ENCODE data around the gene RFPL4AL1. TPM values are rescaled to one million over a fixed set of nuclear protein-coding genes. Genes with fewer than 3 reads are reported as not detected.
"Not testable (repeated sequence)": the region's sequence is repeated elsewhere in the genome, so short reads cannot be mapped to it uniquely, and the experiment has no call there.

Gene RFPL4AL1
- total and polyA plus RNA-seq, 2 of the 8 experiments (the other 6 are each of a cell fraction or from before 2014, with no cell fraction given), result not detected

DNA sequence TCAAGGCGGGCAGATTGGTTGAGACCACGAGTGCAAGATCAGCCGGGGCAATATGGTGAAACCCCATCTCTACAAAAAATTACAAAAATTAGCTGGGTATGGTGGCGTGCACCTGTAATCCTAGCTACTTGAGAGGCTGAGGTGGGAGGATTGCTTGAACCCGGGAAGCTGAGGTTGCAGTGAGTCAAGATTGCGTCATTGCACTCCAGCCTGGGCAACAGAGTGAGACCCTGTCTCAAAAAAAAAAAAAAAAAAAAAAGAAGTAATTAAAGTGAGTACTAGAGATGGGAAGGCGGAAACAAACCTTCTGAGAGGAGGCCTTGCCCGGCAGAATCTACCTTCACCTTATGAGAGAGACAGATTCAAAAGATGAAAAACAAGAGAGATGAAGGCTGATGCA is 45.4 kb upstream of the RFPL4AL1 start:
- Histone ChIP-seq H3K23ac (ENCODE audit: insufficient read length) (no peak overlapping the region), H4K20me1 (replicated peaks in 1 of 2; ENCODE audit: control insufficient read depth in 1 of 2, insufficient read depth in 2 of 2, low read length in 2 of 2) (no peaks in the 10 kb centered on the region), H3K14ac (ENCODE audit: insufficient read length) (no peak overlapping the region), H3K36me3 (ENCODE audit: control insufficient read depth in 2 of 4, insufficient read depth in 4 of 4, low read length in 3 of 4) (no peaks in the 10 kb centered on the region), H2BK5ac (ENCODE audit: low read depth, low read length) (no peak overlapping the region), H3K27me3 (replicated peaks in 1 of 4; ENCODE audit: control insufficient read depth in 3 of 4, extremely low read depth in 1 of 4, insufficient read depth in 3 of 4, low read length in 3 of 4) (no peaks in the 10 kb centered on the region), H3K4ac (replicated peaks; ENCODE audit: insufficient read length, low read depth, low read length) (no peak overlapping the region), H2AK5ac (ENCODE audit: low read depth, low read length) (no peak overlapping the region), H3K9ac (replicated peaks in 1 of 4; ENCODE audit: extremely low read depth in 1 of 4, low read depth in 3 of 4, low read length in 3 of 4) (no peak overlapping the region), H3K4me2 (ENCODE audit: insufficient read depth in 1 of 2, low read depth in 2 of 2, low read length in 2 of 2) (no peak overlapping the region), H3K18ac (ENCODE audit: extremely low read depth, low read length) (no peak overlapping the region), H2BK120ac (replicated peaks; ENCODE audit: low read depth, low read length) (no peak overlapping the region), H3K27ac (ENCODE audit: low read depth, low read length) (no peak overlapping the region), H2AFZ (ENCODE audit: low read length) (no peak overlapping the region), H2BK12ac (ENCODE audit: low read depth, low read length) (no peak overlapping the region), H4K8ac (ENCODE audit: extremely low read depth, insufficient read depth, low read length) (no peak overlapping the region), H2BK20ac (ENCODE audit: low read length) (no peak overlapping the region), H3K4me1 (replicated peaks in 1 of 4; ENCODE audit: control insufficient read depth in 3 of 4, insufficient read depth in 4 of 4, low read length in 3 of 4) (no peaks in the 10 kb centered on the region), H3K56ac (replicated peaks; ENCODE audit: insufficient read length, low read depth, low read length) (no peak overlapping the region), H3K4me3 (ENCODE audit: extremely low read depth in 1 of 4, insufficient read depth in 2 of 4, low read depth in 3 of 4, low read length in 4 of 4) (no peak overlapping the region), H3K79me1 (ENCODE audit: low read depth, low read length) (no peaks in the 10 kb centered on the region), H2BK15ac (ENCODE audit: low read length) (no peak overlapping the region), H4K91ac (replicated peaks; ENCODE audit: insufficient read length, low read length) (no peak overlapping the region), H3K79me2 (ENCODE audit: control insufficient read depth in 1 of 2, insufficient read depth in 2 of 2, low read length in 2 of 2) (no peaks in the 10 kb centered on the region), H3K23me2 (ENCODE audit: low read depth, low read length) (no peaks in the 10 kb centered on the region), H3K9me3 (ENCODE audit: insufficient read depth in 2 of 2, low read depth in 1 of 2, low read length in 1 of 2) (peaks cover 36 to 84% of the 10 kb centered on the region in 2 experiments), H4K5ac (ENCODE audit: insufficient read length, low read depth, low read length) (no peak overlapping the region)
- POLR2A ChIA-PET (ENCODE audit: partially characterized antibody), result no interaction called here
- DNase-seq (ENCODE audit: low read depth in 1 of 2, low spot score in 2 of 2) (no peak), FAIRE-seq (no peak)
- CTCF ChIA-PET (ENCODE audit: partially characterized antibody), result no interaction called here
- no peak for TF ChIP-seq PHF8 (conservative IDR thresholded peaks at IDR 0.05; ENCODE audit: low read depth, low read length)
- 80% methylated on average over 6 of the region's 8 CpGs; no CpG with 5 or more reads in 1 of the 2 experiments for WGBS, 2 experiments (ENCODE audit: extremely low coverage in 1 of 2, insufficient coverage in 1 of 2, insufficient read length in 1 of 2, insufficient replicate concordance in 2 of 2, low coverage in 1 of 2, low lambda C conversion rate in 2 of 2, missing lambda C conversion rate in 1 of 2)

DNA sequence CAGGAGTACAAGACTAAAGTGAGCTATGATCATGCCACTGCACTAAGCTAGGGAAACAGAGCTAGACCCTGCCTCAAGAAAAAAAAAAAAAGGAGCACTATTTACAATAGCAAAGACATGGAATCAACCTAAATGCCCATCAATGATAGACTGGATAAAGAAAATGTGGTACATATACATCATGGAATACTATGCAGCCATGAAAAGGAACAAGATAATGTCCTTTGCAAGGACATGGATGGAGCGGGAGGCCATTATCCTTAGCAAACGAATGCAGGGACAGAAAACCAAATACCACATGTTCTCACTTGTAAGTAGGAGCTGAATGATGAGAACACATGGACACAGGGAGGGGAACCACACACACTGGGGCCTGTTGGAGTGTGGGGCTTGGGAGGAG is 38.5 kb upstream of the RFPL4AL1 start:
- 59% methylated on average over 2 of the region's 2 CpGs; no CpG with 5 or more reads in 1 of the 2 experiments for WGBS, 2 experiments (ENCODE audit: extremely low coverage in 1 of 2, insufficient coverage in 1 of 2, insufficient read length in 1 of 2, insufficient replicate concordance in 2 of 2, low coverage in 1 of 2, low lambda C conversion rate in 2 of 2, missing lambda C conversion rate in 1 of 2)
- H3K23me2 ChIP-seq (ENCODE audit: low read depth, low read length); H4K5ac ChIP-seq (ENCODE audit: insufficient read length, low read depth, low read length); H2BK15ac ChIP-seq (ENCODE audit: low read length); H3K4me2 ChIP-seq (ENCODE audit: insufficient read depth in 1 of 2, low read depth in 2 of 2, low read length in 2 of 2); POLR2A ChIA-PET (ENCODE audit: partially characterized antibody); H3K79me2 ChIP-seq (ENCODE audit: control insufficient read depth in 1 of 2, insufficient read depth in 2 of 2, low read length in 2 of 2); H4K20me1 ChIP-seq (replicated peaks in 1 of 2; ENCODE audit: control insufficient read depth in 1 of 2, insufficient read depth in 2 of 2, low read length in 2 of 2); H3K23ac ChIP-seq (ENCODE audit: insufficient read length); H2BK120ac ChIP-seq (replicated peaks; ENCODE audit: low read depth, low read length); H3K36me3 ChIP-seq (ENCODE audit: control insufficient read depth in 2 of 4, insufficient read depth in 4 of 4, low read length in 3 of 4); H3K4me1 ChIP-seq (replicated peaks in 1 of 4; ENCODE audit: control insufficient read depth in 3 of 4, insufficient read depth in 4 of 4, low read length in 3 of 4); H2BK12ac ChIP-seq (ENCODE audit: low read depth, low read length); H2BK20ac ChIP-seq (ENCODE audit: low read length); H4K8ac ChIP-seq (ENCODE audit: extremely low read depth, insufficient read depth, low read length); H2AK5ac ChIP-seq (ENCODE audit: low read depth, low read length); H4K91ac ChIP-seq (replicated peaks; ENCODE audit: insufficient read length, low read length); H3K79me1 ChIP-seq (ENCODE audit: low read depth, low read length); H3K4me3 ChIP-seq (ENCODE audit: extremely low read depth in 1 of 4, insufficient read depth in 2 of 4, low read depth in 3 of 4, low read length in 4 of 4); FAIRE-seq; H3K56ac ChIP-seq (replicated peaks; ENCODE audit: insufficient read length, low read depth, low read length); H3K18ac ChIP-seq (ENCODE audit: extremely low read depth, low read length); H3K4ac ChIP-seq (replicated peaks; ENCODE audit: insufficient read length, low read depth, low read length); DNase-seq (ENCODE audit: low read depth in 1 of 2, low spot score in 2 of 2); H2AFZ ChIP-seq (ENCODE audit: low read length); H3K27me3 ChIP-seq (replicated peaks in 1 of 4; ENCODE audit: control insufficient read depth in 3 of 4, extremely low read depth in 1 of 4, insufficient read depth in 3 of 4, low read length in 3 of 4); H3K14ac ChIP-seq (ENCODE audit: insufficient read length); H3K27ac ChIP-seq (ENCODE audit: low read depth, low read length); H3K9ac ChIP-seq (replicated peaks in 1 of 4; ENCODE audit: extremely low read depth in 1 of 4, low read depth in 3 of 4, low read length in 3 of 4); H2BK5ac ChIP-seq (ENCODE audit: low read depth, low read length): not testable (repeated sequence)
- CTCF ChIA-PET (ENCODE audit: partially characterized antibody), result interaction anchor here (0.7 kb wide), 1 partner anchor 24 kb away, joined by 3 read pairs; no protein-coding TSS in a partner anchor
- H3K9me3 ChIP-seq (ENCODE audit: insufficient read depth in 2 of 2, low read depth in 1 of 2, low read length in 1 of 2), result peaks cover 52 to 80% of the 10 kb centered on the region in 2 experiments
